Neural progenitor cell (in vitro differentiated cells): ENCODE measurements around the gene NR4A2. TPM values are rescaled to one million over a fixed set of nuclear protein-coding genes. Genes with fewer than 3 reads are reported as not detected.

Experiments
- DNase-seq: peaks from one replicate; pipeline ENCODE4 v3.0.0-alpha.2; 2016; ENCODE audit warnings: low spot score
- H2AFZ ChIP-seq: fragments of 200-600 bp; sonication (generic); replicated peaks from 2 replicates; pipeline ENCODE4 v1.6.1; 2016; ENCODE audit warnings: antibody characterized with exemption
- H3F3A ChIP-seq: fragments of 200-600 bp; sonication (generic); 2 replicates; pipeline ENCODE4 v1.6.1; 2016; ENCODE audit warnings: antibody characterized with exemption, low read depth
- H3K27ac ChIP-seq: fragments of 200-600 bp; sonication (generic); 2 replicates; pipeline ENCODE4 v1.5.1; 2016; ENCODE audit warnings: mild to moderate bottlenecking
- H3K27me3 ChIP-seq: fragments of 200-600 bp; sonication (generic); 2 replicates; pipeline ENCODE4 v1.6.1; 2016; ENCODE audit warnings: mild to moderate bottlenecking, moderate library complexity
- H3K36me3 ChIP-seq: fragments of 200-600 bp; sonication (generic); 2 replicates; pipeline ENCODE4 v1.5.1; 2016
- H3K4me1 ChIP-seq: fragments of 200-600 bp; sonication (generic); 2 replicates; pipeline ENCODE4 v1.6.1; 2016; ENCODE audit warnings: mixed run types
- H3K4me2 ChIP-seq: fragments of 200-600 bp; sonication (generic); 2 replicates; pipeline ENCODE4 v1.6.1; 2016
- H3K4me3 ChIP-seq: fragments of 200-600 bp; sonication (generic); 2 replicates; pipeline ENCODE4 v1.5.1; 2016
- H3K79me2 ChIP-seq: fragments of 200-600 bp; sonication (generic); 2 replicates; pipeline ENCODE4 v1.6.1; 2016; ENCODE audit warnings: low read depth
- H3K9ac ChIP-seq: fragments of 200-600 bp; sonication (generic); 2 replicates; pipeline ENCODE4 v1.6.1; 2016
- H3K9me3 ChIP-seq: fragments of 200-600 bp; sonication (generic); 2 replicates; pipeline ENCODE4 v1.5.1; 2016; ENCODE audit warnings: low read depth
- H4K20me1 ChIP-seq: fragments of 200-600 bp; sonication (generic); 2 replicates; pipeline ENCODE4 v1.6.1; 2016; ENCODE audit warnings: low read depth
- H3K27ac Mint-ChIP-seq: 3 replicates; pipeline ENCODE4 v1.8.0; 2021; ENCODE audit warnings: mixed read lengths
- H3K27me3 Mint-ChIP-seq: 2 replicates; pipeline ENCODE4 v1.8.0; 2022; ENCODE audit warnings: low read depth, mild to moderate bottlenecking, inconsistent platforms, moderate library complexity, mixed read lengths; ENCODE audit not compliant: insufficient read depth
- H3K36me3 Mint-ChIP-seq: 3 replicates; pipeline ENCODE4 v1.8.0; 2021; ENCODE audit warnings: mixed read lengths
- H3K4me1 Mint-ChIP-seq: 3 replicates; pipeline ENCODE4 v1.8.0; 2021; ENCODE audit warnings: mixed read lengths
- H3K4me3 Mint-ChIP-seq: 3 replicates; pipeline ENCODE4 v1.8.0; 2021; ENCODE audit warnings: mild to moderate bottlenecking, moderate library complexity, mixed read lengths
- H3K9me3 Mint-ChIP-seq: 3 replicates; pipeline ENCODE4 v1.8.0; 2020; ENCODE audit warnings: mixed read lengths
- EZH2 ChIP-seq: fragments of 200-600 bp; sonication (generic); IDR thresholded peaks from 2 replicates; pipeline ENCODE4 v1.6.1; 2017; ENCODE audit warnings: antibody characterized with exemption, mild to moderate bottlenecking, moderate library complexity
- EZH2phosphoT487 ChIP-seq: fragments of 200-600 bp; sonication (generic); IDR thresholded peaks from 2 replicates; pipeline ENCODE4 v1.6.1; 2017; ENCODE audit warnings: antibody characterized with exemption
- total RNA-seq: library from RNA; depleted of rRNA; stranded (reverse); fragments of >200 nt; gene quantifications from 2 replicates; pipeline ENCODE4 v1.2.3, GENCODE V29; 2015; ENCODE audit warnings: low replicate concordance
- TF ChIP-seq, protein P1 (sequence below): fragments of 200-600 bp; sonication (generic); IDR thresholded peaks from 2 replicates; pipeline ENCODE4 v1.5.1; 2017; ENCODE audit warnings: antibody characterized with exemption, mild to moderate bottlenecking

Gene NR4A2
- total RNA-seq, 1 donor from 2014 or later = 0.56 TPM

DNA sequence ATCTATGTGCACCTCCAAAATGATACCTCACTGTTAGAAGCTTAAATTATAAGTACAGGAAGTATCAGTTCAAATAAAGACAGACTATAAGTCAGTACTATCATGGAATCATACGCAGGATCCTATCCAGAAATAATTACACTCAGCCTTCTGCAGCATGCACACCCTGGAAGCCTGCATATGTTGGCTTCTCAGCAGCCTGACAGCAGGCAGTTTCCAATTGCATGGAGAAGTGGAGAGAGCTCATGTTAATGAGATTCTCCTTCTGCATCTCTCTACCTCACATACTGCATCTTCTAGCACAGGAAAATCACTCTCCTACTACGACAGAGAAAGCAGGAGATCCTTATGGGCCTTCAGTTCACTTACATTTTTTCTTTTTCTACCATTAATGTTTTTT, 20.5 kb downstream of the NR4A2 start:
- no peaks in the 10 kb centered on the region for H3K27me3 Mint-ChIP-seq
- no peaks in the 10 kb centered on the region for H3K27me3 ChIP-seq
- no peak overlapping the region for H3K9ac ChIP-seq
- H3K36me3 ChIP-seq = no peaks in the 10 kb centered on the region
- DNase-seq = no peak
- no peak overlapping the region for H3K4me2 ChIP-seq
- H3K27ac ChIP-seq = no peak overlapping the region
- H3K27ac Mint-ChIP-seq = no peak overlapping the region
- H3K9me3 ChIP-seq = no peaks in the 10 kb centered on the region
- H3K79me2 ChIP-seq = no peaks in the 10 kb centered on the region
- H2AFZ ChIP-seq = peak overlapping the region; percentile 37
- TF ChIP-seq, protein P1, sequence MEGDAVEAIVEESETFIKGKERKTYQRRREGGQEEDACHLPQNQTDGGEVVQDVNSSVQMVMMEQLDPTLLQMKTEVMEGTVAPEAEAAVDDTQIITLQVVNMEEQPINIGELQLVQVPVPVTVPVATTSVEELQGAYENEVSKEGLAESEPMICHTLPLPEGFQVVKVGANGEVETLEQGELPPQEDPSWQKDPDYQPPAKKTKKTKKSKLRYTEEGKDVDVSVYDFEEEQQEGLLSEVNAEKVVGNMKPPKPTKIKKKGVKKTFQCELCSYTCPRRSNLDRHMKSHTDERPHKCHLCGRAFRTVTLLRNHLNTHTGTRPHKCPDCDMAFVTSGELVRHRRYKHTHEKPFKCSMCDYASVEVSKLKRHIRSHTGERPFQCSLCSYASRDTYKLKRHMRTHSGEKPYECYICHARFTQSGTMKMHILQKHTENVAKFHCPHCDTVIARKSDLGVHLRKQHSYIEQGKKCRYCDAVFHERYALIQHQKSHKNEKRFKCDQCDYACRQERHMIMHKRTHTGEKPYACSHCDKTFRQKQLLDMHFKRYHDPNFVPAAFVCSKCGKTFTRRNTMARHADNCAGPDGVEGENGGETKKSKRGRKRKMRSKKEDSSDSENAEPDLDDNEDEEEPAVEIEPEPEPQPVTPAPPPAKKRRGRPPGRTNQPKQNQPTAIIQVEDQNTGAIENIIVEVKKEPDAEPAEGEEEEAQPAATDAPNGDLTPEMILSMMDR = no peak
- TF ChIP-seq EZH2 (no peak), EZH2phosphoT487 (no peak)
- H3K4me3 ChIP-seq = no peak overlapping the region
- no peaks in the 10 kb centered on the region for H3K36me3 Mint-ChIP-seq
- no peak overlapping the region for H3K4me3 Mint-ChIP-seq
- no peaks in the 10 kb centered on the region for H3K4me1 Mint-ChIP-seq
- H4K20me1 ChIP-seq = no peaks in the 10 kb centered on the region
- H3K4me1 ChIP-seq = no peaks in the 10 kb centered on the region
- H3K9me3 Mint-ChIP-seq = no peaks in the 10 kb centered on the region
- no peaks in the 10 kb centered on the region for H3F3A ChIP-seq

- Histone ChIP-seq H3K79me2 (no peaks in the 10 kb centered on the region), H3K9ac (no peak overlapping the region), H3K4me3 (no peak overlapping the region), H2AFZ (no peak overlapping the region), H3K27me3 (no peaks in the 10 kb centered on the region), H3F3A (no peaks in the 10 kb centered on the region), H3K4me2 (no peak overlapping the region), H3K4me1 (no peaks in the 10 kb centered on the region), H3K9me3 (no peaks in the 10 kb centered on the region), H3K27ac (no peak overlapping the region), H4K20me1 (no peaks in the 10 kb centered on the region), H3K36me3 (no peaks in the 10 kb centered on the region)
- TF ChIP-seq EZH2phosphoT487 = no peak
- no peak for TF ChIP-seq EZH2
- TF ChIP-seq, protein P1 = no peak
- Mint-ChIP-seq H3K4me1 (no peaks in the 10 kb centered on the region), H3K27me3 (peaks cover under 1% of the 10 kb centered on the region), H3K4me3 (no peak overlapping the region), H3K9me3 (no peaks in the 10 kb centered on the region), H3K36me3 (no peaks in the 10 kb centered on the region), H3K27ac (no peak overlapping the region)
- no peak for DNase-seq
Observed at GRCh38 chr2:156310773-156311172, 21.7 kb downstream of the NR4A2 start.

DNA sequence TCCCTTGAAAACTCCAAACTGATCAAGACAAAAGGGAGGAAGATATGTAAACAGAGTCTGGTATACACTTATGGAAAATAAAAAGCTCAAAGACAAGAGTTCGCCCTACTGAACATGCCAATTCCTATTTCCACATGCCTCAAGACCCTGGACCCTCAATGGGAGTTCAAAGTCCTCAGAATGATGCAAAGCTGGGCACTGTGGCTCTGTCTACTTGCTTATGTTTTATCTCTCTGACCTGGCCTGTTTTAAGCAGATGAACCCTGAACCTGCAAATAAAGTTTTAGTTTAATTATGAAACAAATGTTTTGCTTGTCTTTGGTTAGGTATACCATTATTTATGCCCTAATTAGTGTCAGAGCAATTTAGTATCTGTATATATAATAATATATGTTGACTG, 22.6 kb downstream of the NR4A2 start:
- H3K9me3 ChIP-seq = no peaks in the 10 kb centered on the region
- no peaks in the 10 kb centered on the region for H3K27me3 ChIP-seq
- H3F3A ChIP-seq = no peaks in the 10 kb centered on the region
- Mint-ChIP-seq H3K36me3 (no peaks in the 10 kb centered on the region), H3K4me1 (no peaks in the 10 kb centered on the region), H3K4me3 (no peak overlapping the region), H3K27me3 (peaks cover 2% of the 10 kb centered on the region), H3K9me3 (no peaks in the 10 kb centered on the region), H3K27ac (no peak overlapping the region)
- H3K4me2 ChIP-seq = no peak overlapping the region
- H3K4me1 ChIP-seq = no peaks in the 10 kb centered on the region
- DNase-seq = no peak
- no peak overlapping the region for H3K4me3 ChIP-seq
- no peaks in the 10 kb centered on the region for H4K20me1 ChIP-seq
- no peak overlapping the region for H2AFZ ChIP-seq
- no peak overlapping the region for H3K9ac ChIP-seq
- TF ChIP-seq EZH2 = no peak
- no peak for TF ChIP-seq EZH2phosphoT487
- TF ChIP-seq, protein P1 = no peak
- no peaks in the 10 kb centered on the region for H3K79me2 ChIP-seq
- H3K27ac ChIP-seq = no peak overlapping the region
- no peaks in the 10 kb centered on the region for H3K36me3 ChIP-seq

DNA sequence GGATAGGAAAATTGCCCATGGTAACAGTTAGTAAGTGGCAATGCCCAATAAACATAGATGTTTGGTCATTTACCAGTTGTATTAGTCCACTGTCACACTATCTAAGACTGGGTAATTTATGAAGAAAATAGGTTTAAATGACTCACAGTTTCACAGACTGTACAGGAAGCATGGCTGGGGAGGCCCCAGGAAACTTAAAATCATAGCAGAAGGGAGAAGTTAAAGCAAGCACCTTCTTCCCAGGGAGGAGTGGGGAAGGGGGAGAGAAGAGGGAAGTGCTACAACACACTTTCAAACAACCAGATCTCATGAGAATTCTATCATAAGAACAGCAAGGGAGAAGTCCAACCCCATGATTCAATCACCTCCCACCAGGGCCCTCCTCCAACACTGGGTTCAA, 23.4 kb downstream of the NR4A2 start:
- H3K27ac Mint-ChIP-seq = no peak overlapping the region
- no peak for TF ChIP-seq EZH2phosphoT487
- TF ChIP-seq EZH2 = no peak
- TF ChIP-seq, protein P1 = no peak

More for the DNA sequence above, 23.4 kb downstream of the NR4A2 start:
- Histone ChIP-seq H3K4me2 (no peak overlapping the region), H3K4me1 (no peaks in the 10 kb centered on the region), H3K9ac (no peak overlapping the region), H3K36me3 (no peaks in the 10 kb centered on the region), H3K27me3 (no peaks in the 10 kb centered on the region), H4K20me1 (no peaks in the 10 kb centered on the region), H3F3A (no peaks in the 10 kb centered on the region), H3K4me3 (no peak overlapping the region), H3K9me3 (no peaks in the 10 kb centered on the region), H3K27ac (no peak overlapping the region), H2AFZ (no peak overlapping the region), H3K79me2 (no peaks in the 10 kb centered on the region)
- DNase-seq = no peak
- H3K9me3 Mint-ChIP-seq = no peaks in the 10 kb centered on the region
- H3K4me1 Mint-ChIP-seq = no peaks in the 10 kb centered on the region
- H3K36me3 Mint-ChIP-seq = no peaks in the 10 kb centered on the region
- peaks cover 2% of the 10 kb centered on the region for H3K27me3 Mint-ChIP-seq
- H3K4me3 Mint-ChIP-seq = no peak overlapping the region
